HG03060 (cell line): ENCODE data around the gene RNF217.

Experiments
- ATAC-seq: cut with Tn5 transposase; IDR thresholded peaks from one replicate; pipeline ENCODE4 v1.9.1; 2021; ENCODE audit warnings: low read depth, moderate number of reproducible peaks; ENCODE audit not compliant: unreplicated experiment

RNF217 gene

DNA sequence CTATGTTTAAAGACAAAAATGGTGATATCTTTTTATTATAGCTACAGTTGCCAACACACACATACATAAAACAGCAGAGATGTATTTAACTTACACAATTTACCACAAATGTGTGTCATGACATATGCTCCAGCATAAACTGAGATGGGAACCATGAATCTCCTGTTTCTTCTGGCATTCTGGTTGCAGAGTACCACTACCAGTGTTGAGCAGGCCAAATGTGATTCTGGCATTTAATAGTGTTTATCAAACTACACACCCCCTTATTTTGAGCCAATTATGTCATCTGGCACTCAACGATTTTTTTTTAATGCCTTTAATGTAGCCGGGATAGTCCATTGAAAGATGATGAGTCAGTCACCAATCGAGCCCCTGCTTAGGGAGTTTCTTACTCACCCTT lies 132.3 kb downstream of the RNF217 start:
- ATAC-seq, result no peak

- no peak for ATAC-seq
Observed at GRCh38 chr6:125095580-125096301, 133.5 kb downstream of the RNF217 start.

- ATAC-seq, result no peak
Observed at GRCh38 chr6:125097186-125097585, 134.9 kb downstream of the RNF217 start.

DNA sequence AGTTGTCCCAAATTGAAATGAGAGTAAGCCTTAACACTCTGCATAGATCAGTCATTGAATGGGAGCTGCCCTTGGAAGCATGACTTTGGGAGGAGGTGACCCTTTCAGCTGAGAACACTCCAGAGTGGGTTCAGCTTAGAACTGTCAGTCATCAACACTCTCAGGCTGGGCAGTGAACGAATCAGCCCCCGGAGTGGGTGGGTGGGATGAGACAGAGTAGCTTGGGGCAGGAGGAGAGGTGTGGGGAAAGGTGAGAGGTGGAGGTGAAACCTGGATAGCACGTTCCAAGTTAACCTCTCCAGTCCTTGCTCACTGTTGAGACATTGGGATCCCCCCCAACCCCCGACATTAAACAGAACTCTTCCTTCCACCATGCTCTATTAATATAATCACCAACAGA lies 136.0 kb downstream of the RNF217 start:
- no peak for ATAC-seq

DNA sequence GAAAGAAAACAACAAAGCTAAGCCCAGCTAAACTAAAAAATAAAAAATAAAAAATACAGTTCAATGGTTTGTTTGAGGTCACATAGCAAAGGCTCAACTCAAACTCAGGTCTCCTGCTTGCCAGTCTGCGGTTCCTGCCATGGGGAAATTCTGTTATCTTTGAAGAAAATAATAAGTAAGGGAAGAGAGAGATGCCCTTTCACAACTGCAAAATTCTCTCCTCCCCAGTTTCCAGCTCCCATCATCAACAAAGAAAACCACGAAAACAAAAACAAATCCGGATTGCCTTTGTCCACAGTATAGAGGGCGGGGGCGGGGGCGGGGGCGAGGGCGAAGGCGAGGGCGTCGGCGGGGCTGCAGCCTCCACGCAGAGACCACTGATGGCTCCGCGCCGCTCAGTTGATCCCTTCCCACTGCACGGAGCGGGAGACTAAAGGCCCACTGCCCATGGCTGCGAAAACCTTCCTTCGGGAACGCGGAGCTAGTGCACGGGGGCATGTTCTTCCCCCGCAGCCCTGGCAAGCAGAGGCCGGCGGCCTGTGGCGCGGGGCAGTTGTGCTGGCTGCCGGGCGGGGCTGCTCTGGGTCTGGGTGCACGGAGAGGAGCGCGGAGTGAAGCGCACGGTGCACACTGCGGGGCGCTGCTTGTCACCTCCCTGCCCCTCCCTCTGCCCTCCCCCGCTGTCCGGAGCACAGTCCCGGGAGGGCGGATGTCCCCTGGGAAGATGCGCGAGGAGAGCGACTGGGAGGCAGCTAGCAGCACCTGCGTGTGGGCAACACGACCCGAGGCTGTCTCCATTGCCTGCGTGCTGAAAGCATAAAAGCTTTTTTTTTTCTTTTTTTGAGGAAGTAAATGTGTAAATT lies 137.2 kb downstream of the RNF217 start:
- peak; percentile 74 for ATAC-seq

GRCh38 chr6:125100074-125100652 lies 137.9 kb downstream of the RNF217 start:
- no peak for ATAC-seq

- ATAC-seq, result no peak
Observed at GRCh38 chr6:125101128-125101527, 138.9 kb downstream of the RNF217 start.

DNA sequence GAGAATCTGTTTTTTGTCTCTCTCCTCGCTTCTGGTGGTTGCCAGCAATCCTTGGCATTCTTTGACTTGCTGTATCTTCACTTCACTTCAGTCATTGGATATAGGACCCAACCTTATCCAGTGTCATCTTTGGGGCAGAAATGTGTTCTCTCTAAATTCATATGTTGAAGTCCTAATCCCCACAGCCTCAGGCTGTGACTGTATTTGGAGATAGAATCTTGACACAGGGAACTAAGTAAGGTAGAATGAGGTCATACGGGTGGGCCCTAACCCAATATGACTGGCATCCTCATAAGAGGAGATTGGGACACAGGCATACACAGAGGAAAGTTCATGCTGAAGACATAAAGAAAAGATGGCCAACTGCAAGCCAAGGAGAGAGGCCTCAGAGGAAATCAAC lies 139.4 kb downstream of the RNF217 start:
- ATAC-seq, result no peak

DNA sequence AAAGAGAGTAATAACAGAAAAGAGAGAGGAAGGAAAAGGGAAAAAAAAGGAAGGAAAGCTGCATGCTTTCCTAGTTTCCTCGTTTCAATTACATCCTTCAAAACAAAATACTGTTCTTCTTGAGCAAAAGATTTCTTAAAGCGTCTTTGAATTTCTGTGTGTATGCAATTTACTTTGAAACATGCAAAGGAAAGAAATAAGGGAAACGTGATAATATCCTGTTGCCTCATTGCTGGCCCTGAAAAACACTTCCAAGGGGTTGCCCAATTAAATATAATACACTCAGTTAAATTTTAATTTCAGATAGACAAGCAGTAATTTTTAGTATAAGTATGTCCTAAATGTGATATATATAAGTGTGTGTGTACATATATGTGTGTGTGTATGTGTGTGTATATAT lies 140.2 kb downstream of the RNF217 start:
- ATAC-seq, result no peak

DNA sequence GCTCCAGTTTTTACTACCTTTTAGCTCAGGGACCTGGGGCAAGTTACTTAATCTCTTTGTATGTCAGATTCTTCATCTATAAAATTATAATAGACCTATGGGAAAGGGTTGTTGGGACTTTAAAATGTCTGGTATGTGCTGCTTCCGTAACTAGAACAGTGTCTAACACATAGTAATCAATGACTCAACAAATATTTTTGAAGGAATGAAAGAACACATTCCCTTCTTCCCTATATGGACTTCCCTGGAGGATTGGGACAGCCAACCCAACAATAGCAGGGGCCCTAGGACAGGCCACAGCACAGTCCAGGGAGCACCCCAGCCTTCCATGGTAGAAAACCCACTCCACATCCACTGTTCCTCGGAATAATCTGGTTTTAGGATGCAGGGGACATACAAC lies 140.7 kb downstream of the RNF217 start:
- no peak for ATAC-seq

GRCh38 chr6:125104425-125104824 lies 142.2 kb downstream of the RNF217 start:
- ATAC-seq, result no peak

GRCh38 chr6:125107048-125107447 lies 144.8 kb downstream of the RNF217 start:
- no peak for ATAC-seq

DNA sequence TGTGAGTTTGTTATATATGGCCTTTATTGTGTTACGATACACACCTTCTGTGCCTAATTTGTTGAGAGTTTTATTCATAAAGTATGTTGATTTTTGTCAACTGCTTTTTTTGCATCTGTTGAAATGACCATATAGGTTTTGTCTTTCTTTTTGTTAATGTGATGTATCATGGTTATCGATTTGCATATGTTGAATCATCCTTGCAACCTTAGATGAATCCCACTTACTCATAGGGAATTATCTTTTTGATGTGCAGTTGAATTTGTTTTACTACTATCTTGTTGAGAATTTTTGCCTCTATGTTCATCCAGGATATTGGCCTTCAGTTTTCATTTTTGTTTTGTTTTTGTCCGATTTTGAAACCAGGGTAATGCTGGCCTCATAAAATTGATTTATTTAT lies 145.7 kb downstream of the RNF217 start:
- no peak for ATAC-seq

DNA sequence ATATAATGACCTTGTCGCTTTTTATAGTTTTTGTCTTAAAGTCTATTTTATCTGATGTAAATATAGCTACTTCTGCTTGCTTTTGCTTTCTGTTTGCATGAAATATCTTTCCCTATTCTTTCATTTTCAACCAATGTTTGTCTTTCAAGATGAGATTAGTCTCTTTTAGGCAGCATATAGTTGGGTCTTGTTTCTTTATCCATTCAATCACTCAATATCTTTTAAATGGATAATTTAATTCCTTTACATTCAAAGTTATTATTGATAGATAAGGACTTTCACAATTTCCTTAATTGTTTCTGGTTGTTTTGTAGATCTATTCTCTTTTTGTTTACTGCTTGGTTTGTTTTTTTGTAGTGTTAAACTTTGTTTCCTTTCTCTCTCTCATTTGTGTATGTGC lies 147.8 kb downstream of the RNF217 start:
- ATAC-seq, result no peak

- no peak for ATAC-seq
Observed at GRCh38 chr6:125111219-125111983, 149.2 kb downstream of the RNF217 start.

GRCh38 chr6:125112934-125113333 lies 150.7 kb downstream of the RNF217 start:
- ATAC-seq, result no peak

GRCh38 chr6:125114248-125114858 lies 152.1 kb downstream of the RNF217 start:
- ATAC-seq, result no peak

DNA sequence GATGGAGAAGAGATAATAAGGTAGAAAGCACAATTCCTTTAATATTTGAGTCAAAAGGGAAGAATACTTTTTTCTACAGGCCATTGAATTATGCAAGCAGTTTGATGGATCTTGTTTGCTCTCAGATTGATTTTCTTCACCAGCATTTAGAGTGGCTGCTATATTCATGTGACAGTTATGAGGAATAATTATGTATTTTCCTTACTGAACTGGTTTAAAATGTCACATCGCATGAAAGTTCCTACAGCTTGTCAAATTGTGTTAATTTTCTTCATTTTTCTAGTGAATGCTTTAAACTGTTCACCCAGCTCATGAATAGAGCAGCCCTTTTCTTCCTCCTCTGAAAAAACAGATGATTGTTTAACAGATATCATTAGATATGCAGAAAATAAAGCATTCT lies 153.9 kb downstream of the RNF217 start:
- no peak for ATAC-seq

- no peak for ATAC-seq
Observed at GRCh38 chr6:125116710-125117109, 154.5 kb downstream of the RNF217 start.

GRCh38 chr6:125117818-125118217 lies 155.6 kb downstream of the RNF217 start:
- ATAC-seq, result no peak
